Esophagus muscularis mucosa (tissue), 4 donors: Measurements from ENCODE around the gene FKBP2.

Experiments used
- EP300 ChIP-seq: sonication (generic); formaldehyde crosslinking; IDR thresholded peaks from one replicate; pipeline ENCODE4 v1.6.1; 2017; ENCODE audit warnings: antibody characterized with exemption
- POLR2A ChIP-seq: fragments of 450-650 bp; IDR thresholded peaks from one replicate; pipeline ENCODE4 v1.6.1; 2017; ENCODE audit warnings: antibody characterized with exemption, moderate library complexity, mild to moderate bottlenecking, low read depth
- POLR2AphosphoS5 ChIP-seq, 2 donors: sonication (generic); formaldehyde crosslinking; IDR thresholded peaks; one replicate each; pipeline ENCODE4 v1.6.1; 2017; ENCODE audit warnings: antibody characterized with exemption in 2 of 2
- TF ChIP-seq, protein P1 (sequence below), 3 experiments: fragments of 200-600 bp in 2 of 3; fragments of 450-650 bp in 1 of 3; sonication (generic) in 2 of 3; IDR thresholded peaks; one replicate each; pipeline ENCODE4 v1.5.1; 2017 to 2019; ENCODE audit warnings: antibody characterized with exemption in 3 of 3, mild to moderate bottlenecking in 2 of 3, moderate library complexity in 1 of 3

DNA sequence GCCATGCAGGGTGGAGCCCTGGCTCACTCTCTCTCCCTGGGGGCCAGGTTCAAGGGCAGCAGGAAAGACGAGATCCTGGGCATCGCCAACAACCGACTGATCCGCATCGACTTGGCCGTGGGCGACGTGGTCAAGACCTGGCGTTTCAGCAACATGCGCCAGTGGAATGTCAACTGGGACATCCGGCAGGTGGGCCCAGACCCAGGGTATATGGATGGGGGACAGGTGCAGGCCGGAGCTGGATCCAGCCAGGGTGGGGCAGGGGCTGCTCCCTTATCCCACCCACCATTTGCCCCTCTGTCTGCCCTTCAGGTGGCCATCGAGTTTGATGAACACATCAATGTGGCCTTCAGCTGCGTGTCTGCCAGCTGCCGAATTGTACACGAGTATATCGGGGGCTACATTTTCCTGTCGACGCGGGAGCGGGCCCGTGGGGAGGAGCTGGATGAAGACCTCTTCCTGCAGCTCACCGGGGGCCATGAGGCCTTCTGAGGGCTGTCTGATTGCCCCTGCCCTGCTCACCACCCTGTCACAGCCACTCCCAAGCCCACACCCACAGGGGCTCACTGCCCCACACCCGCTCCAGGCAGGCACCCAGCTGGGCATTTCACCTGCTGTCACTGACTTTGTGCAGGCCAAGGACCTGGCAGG is 17.8 kb upstream of the FKBP2 start:
- TF ChIP-seq, protein P1, sequence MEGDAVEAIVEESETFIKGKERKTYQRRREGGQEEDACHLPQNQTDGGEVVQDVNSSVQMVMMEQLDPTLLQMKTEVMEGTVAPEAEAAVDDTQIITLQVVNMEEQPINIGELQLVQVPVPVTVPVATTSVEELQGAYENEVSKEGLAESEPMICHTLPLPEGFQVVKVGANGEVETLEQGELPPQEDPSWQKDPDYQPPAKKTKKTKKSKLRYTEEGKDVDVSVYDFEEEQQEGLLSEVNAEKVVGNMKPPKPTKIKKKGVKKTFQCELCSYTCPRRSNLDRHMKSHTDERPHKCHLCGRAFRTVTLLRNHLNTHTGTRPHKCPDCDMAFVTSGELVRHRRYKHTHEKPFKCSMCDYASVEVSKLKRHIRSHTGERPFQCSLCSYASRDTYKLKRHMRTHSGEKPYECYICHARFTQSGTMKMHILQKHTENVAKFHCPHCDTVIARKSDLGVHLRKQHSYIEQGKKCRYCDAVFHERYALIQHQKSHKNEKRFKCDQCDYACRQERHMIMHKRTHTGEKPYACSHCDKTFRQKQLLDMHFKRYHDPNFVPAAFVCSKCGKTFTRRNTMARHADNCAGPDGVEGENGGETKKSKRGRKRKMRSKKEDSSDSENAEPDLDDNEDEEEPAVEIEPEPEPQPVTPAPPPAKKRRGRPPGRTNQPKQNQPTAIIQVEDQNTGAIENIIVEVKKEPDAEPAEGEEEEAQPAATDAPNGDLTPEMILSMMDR (IDR thresholded peaks at IDR 0.05) = no peak
- TF ChIP-seq POLR2A = no peak
- no peak for TF ChIP-seq POLR2AphosphoS5 (IDR thresholded peaks at IDR 0.05)
- TF ChIP-seq EP300 = no peak
